Fibroblast of villous mesenchyme (primary cell): ENCODE measurements around the gene PRKN. TPM values are rescaled to one million over a fixed set of nuclear protein-coding genes. Genes with fewer than 3 reads are reported as not detected.

ENCODE experiments used
- DNase-seq: peaks from one replicate; pipeline ENCODE4 v3.0.0-alpha.2; 2010; ENCODE audit warnings: low read depth
- H3K4me3 ChIP-seq: 2 replicates; pipeline ENCODE4 v1.5.1; 2011; ENCODE audit warnings: low read depth, mild to moderate bottlenecking, low read length
- CTCF ChIP-seq: IDR thresholded peaks from 2 replicates; pipeline ENCODE4 v1.5.1; 2012; ENCODE audit warnings: low read depth, mild to moderate bottlenecking, low read length; ENCODE audit not compliant: insufficient read depth
- total RNA-seq: library from RNA; depleted of rRNA; stranded (reverse); fragments of >200 nt; gene quantifications from 2 replicates; pipeline ENCODE4 v1.2.3, GENCODE V29; 2012

The PRKN gene
- total RNA-seq, 1 donor = 2.2 TPM

GRCh38 chr6:162200945-162201690, 526.4 kb downstream of the PRKN start:
- no peak for TF ChIP-seq CTCF
- no peak for DNase-seq
- no peak overlapping the region for H3K4me3 ChIP-seq

GRCh38 chr6:162200041-162200440, 527.5 kb downstream of the PRKN start:
- no peak for TF ChIP-seq CTCF
- no peak overlapping the region for H3K4me3 ChIP-seq
- no peak for DNase-seq

DNA sequence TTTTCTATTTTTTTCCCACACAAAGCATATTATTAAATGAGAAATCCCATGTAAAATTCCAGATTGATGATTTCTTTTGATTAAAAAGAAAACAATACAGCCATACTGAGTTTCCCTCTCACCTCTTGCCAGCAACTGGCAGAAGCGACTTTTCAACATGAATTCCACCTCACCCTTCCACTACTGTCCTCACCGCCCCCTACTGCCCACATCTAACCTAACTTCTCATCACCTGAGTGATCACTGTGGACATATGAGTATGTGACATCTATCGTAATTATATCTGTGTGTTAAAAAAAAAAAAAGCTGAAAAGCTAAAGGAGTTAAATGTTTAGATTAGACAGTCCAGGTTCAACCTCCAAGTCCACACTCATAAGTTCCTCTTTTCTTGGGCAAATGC, 528.6 kb downstream of the PRKN start:
- H3K4me3 ChIP-seq = no peak overlapping the region

GRCh38 chr6:162198076-162198475, 529.5 kb downstream of the PRKN start:
- no peak overlapping the region for H3K4me3 ChIP-seq
- no peak for DNase-seq
- TF ChIP-seq CTCF = no peak

More for the DNA sequence above, 528.6 kb downstream of the PRKN start:
- TF ChIP-seq CTCF = no peak
- no peak for DNase-seq

GRCh38 chr6:162195441-162195840, 532.1 kb downstream of the PRKN start:
- H3K4me3 ChIP-seq = no peak overlapping the region
- DNase-seq = no peak
- no peak for TF ChIP-seq CTCF

- no peak for DNase-seq
- TF ChIP-seq CTCF = no peak
These were observed 536.6 kb downstream of the PRKN start for GRCh38 chr6:162190981-162191380.

More at GRCh38 chr6:162190981-162191380, 536.6 kb downstream of the PRKN start:
- no peak overlapping the region for H3K4me3 ChIP-seq
